Adipose tissue (tissue), 3 donors: ENCODE measurements around the gene LRRC4C. TPM values are rescaled to one million over a fixed set of nuclear protein-coding genes. Genes with fewer than 3 reads are reported as not detected.

Experiments
- H3K27ac ChIP-seq: one replicate; pipeline ENCODE4 v1.5.1; 2013; ENCODE audit warnings: low read depth, low read length
- WGBS, 3 donors: extraction: QIAGEN DNeasy Blood & Tissue Kit; methylation state at CpG; one replicate each; pipeline ENCODE4 v1.1.7; 2013; 5-methylcytosine and 5-hydroxymethylcytosine counted together
- polyA plus RNA-seq, 3 donors: library from polyadenylated mRNA; stranded (reverse); fragments of 200-250 nt; gene quantifications; one replicate each; pipeline ENCODE4 v1.2.3, GENCODE V29; 2013
- donor health status: healthy with polysubstance abuse.
- donor health status: Bipolar disorder and iron deficiency.
- donor health status: healthy.

Gene LRRC4C
- polyA plus RNA-seq, 3 donors, result 0.06 to 1.1 (median 0.74) TPM

GRCh38 chr11:41435531-41435930, 23.9 kb downstream of the LRRC4C start:
- no peak overlapping the region for H3K27ac ChIP-seq
- 61 to 79% (median 78%) methylated on average over 4 of the region's 4 CpGs for WGBS, 3 donors

- H3K27ac ChIP-seq, result no peak overlapping the region
- WGBS, 3 donors, result 48 to 56% (median 54%) methylated on average over 5 of the region's 5 CpGs
Observed at GRCh38 chr11:41431784-41432183, 27.7 kb downstream of the LRRC4C start.

GRCh38 chr11:41419901-41420300, 39.6 kb downstream of the LRRC4C start:
- no peak overlapping the region for H3K27ac ChIP-seq
- WGBS, 3 donors, result 84 to 95% (median 93%) methylated on average over 4 of the region's 4 CpGs

- H3K27ac ChIP-seq, result no peak overlapping the region
- 66 to 70% (median 69%) methylated on average over 4 of the region's 4 CpGs for WGBS, 3 donors
Observed at GRCh38 chr11:41414771-41415440, 44.5 kb downstream of the LRRC4C start.

GRCh38 chr11:41413843-41414242, 45.6 kb downstream of the LRRC4C start:
- H3K27ac ChIP-seq, result no peak overlapping the region
- WGBS, 3 donors, result 23 to 25% (median 25%) methylated on average over 3 of the region's 3 CpGs

- H3K27ac ChIP-seq, result no peak overlapping the region
Observed at GRCh38 chr11:41405812-41406211, 53.6 kb downstream of the LRRC4C start.

- H3K27ac ChIP-seq, result no peak overlapping the region
- 32 to 89% (median 88%) methylated on average over 2 of the region's 2 CpGs for WGBS, 3 donors
Observed at GRCh38 chr11:41404109-41404508, 55.3 kb downstream of the LRRC4C start.

- H3K27ac ChIP-seq, result no peak overlapping the region
- WGBS, 3 donors, result 34 to 54% (median 41%) methylated on average over 2 of the region's 2 CpGs
Observed at GRCh38 chr11:41403458-41403857, 56.0 kb downstream of the LRRC4C start.

- WGBS, 3 donors, result 83 to 95% (median 83%) methylated on average over 1 of the region's 1 CpG
- no peak overlapping the region for H3K27ac ChIP-seq
Observed at GRCh38 chr11:41400819-41401382, 58.6 kb downstream of the LRRC4C start.

- WGBS, 3 donors, result 28 to 47% (median 34%) methylated on average over 4 of the region's 4 CpGs
- no peak overlapping the region for H3K27ac ChIP-seq
Observed at GRCh38 chr11:41400124-41400523, 59.3 kb downstream of the LRRC4C start.

GRCh38 chr11:41399323-41399722, 60.1 kb downstream of the LRRC4C start:
- H3K27ac ChIP-seq, result no peak overlapping the region
- WGBS, 3 donors, result 50 to 72% (median 52%) methylated on average over 2 of the region's 2 CpGs

GRCh38 chr11:41398175-41398574, 61.3 kb downstream of the LRRC4C start:
- WGBS, 3 donors, result 75 to 82% (median 79%) methylated on average over 3 of the region's 3 CpGs
- H3K27ac ChIP-seq, result no peak overlapping the region

GRCh38 chr11:41394521-41395195, 64.8 kb downstream of the LRRC4C start:
- WGBS, 3 donors, result 65 to 67% (median 67%) methylated on average over 4 of the region's 4 CpGs
- H3K27ac ChIP-seq, result no peak overlapping the region

- H3K27ac ChIP-seq, result no peak overlapping the region
Observed at GRCh38 chr11:41392596-41392995, 66.9 kb downstream of the LRRC4C start.

- 77 to 93% (median 91%) methylated on average over 3 of the region's 3 CpGs for WGBS, 3 donors
- no peak overlapping the region for H3K27ac ChIP-seq
Observed at GRCh38 chr11:41389623-41390130, 69.8 kb downstream of the LRRC4C start.

- no peak overlapping the region for H3K27ac ChIP-seq
- 81 to 88% (median 87%) methylated on average over 1 of the region's 1 CpG for WGBS, 3 donors
Observed at GRCh38 chr11:41384329-41384728, 75.1 kb downstream of the LRRC4C start.

GRCh38 chr11:41383768-41384167, 75.7 kb downstream of the LRRC4C start:
- no peak overlapping the region for H3K27ac ChIP-seq
- 84 to 86% (median 84%) methylated on average over 3 of the region's 3 CpGs for WGBS, 3 donors

GRCh38 chr11:41382927-41383326, 76.5 kb downstream of the LRRC4C start:
- WGBS, 3 donors, result 59 to 84% (median 76%) methylated on average over 2 of the region's 2 CpGs
- no peak overlapping the region for H3K27ac ChIP-seq

GRCh38 chr11:41379084-41379483, 80.4 kb downstream of the LRRC4C start:
- H3K27ac ChIP-seq, result no peak overlapping the region
